GM23338 (cell line): ENCODE data around the gene ATP6V0E2. TPM values are rescaled to one million over a fixed set of nuclear protein-coding genes. Genes with fewer than 3 reads are reported as not detected.

Experiments used
- ATAC-seq: fragments of 200-7000 bp; cut with Tn5 transposase; 3 replicates; pipeline ENCODE4 v1.9.1; 2020
- DNase-seq: peaks from one replicate; pipeline ENCODE4 v3.0.0-alpha.2; 2015; ENCODE audit warnings: low spot score
- H2AFZ ChIP-seq: fragments of 200-600 bp; sonication (generic); 2 replicates; pipeline ENCODE4 v1.8.0; 2016; ENCODE audit warnings: antibody characterized with exemption, mild to moderate bottlenecking, moderate library complexity
- H3F3A ChIP-seq: fragments of 200-600 bp; sonication (generic); replicated peaks from 2 replicates; pipeline ENCODE4 v1.8.0; 2017; ENCODE audit warnings: antibody characterized with exemption, mixed run types, low read depth
- H3K27ac ChIP-seq: fragments of 200-600 bp; sonication (generic); 2 replicates; pipeline ENCODE4 v1.6.1; 2016; ENCODE audit warnings: low read depth
- H3K27me3 ChIP-seq: fragments of 200-600 bp; sonication (generic); 2 replicates; pipeline ENCODE4 v1.8.0; 2016; ENCODE audit warnings: mild to moderate bottlenecking, mixed run types, moderate library complexity; ENCODE audit not compliant: insufficient read depth
- H3K36me3 ChIP-seq: fragments of 200-600 bp; sonication (generic); 2 replicates; pipeline ENCODE4 v1.8.0; 2016; ENCODE audit warnings: mild to moderate bottlenecking; ENCODE audit not compliant: insufficient read depth
- H3K4me1 ChIP-seq: fragments of 200-600 bp; sonication (generic); 2 replicates; pipeline ENCODE4 v1.8.0; 2016; ENCODE audit warnings: mild to moderate bottlenecking, moderate library complexity; ENCODE audit not compliant: insufficient read depth
- H3K4me2 ChIP-seq: fragments of 200-600 bp; sonication (generic); 2 replicates; pipeline ENCODE4 v1.7.1; 2017; ENCODE audit warnings: mixed run types
- H3K4me3 ChIP-seq: fragments of 200-600 bp; sonication (generic); 2 replicates; pipeline ENCODE4 v1.6.1; 2016; ENCODE audit warnings: mixed run types
- H3K79me2 ChIP-seq: fragments of 200-600 bp; sonication (generic); replicated peaks from 2 replicates; pipeline ENCODE4 v1.8.0; 2017; ENCODE audit warnings: mild to moderate bottlenecking; ENCODE audit not compliant: insufficient read depth
- H3K9me2 ChIP-seq: fragments of 200-600 bp; sonication (generic); 2 replicates; pipeline ENCODE4 v1.8.0; 2017; ENCODE audit not compliant: insufficient read depth
- H4K20me1 ChIP-seq: fragments of 200-600 bp; sonication (generic); replicated peaks from 2 replicates; pipeline ENCODE4 v1.8.0; 2017; ENCODE audit warnings: mild to moderate bottlenecking; ENCODE audit not compliant: insufficient read depth
- H3K27ac Mint-ChIP-seq: 2 replicates; pipeline ENCODE4 v1.8.0; 2020; ENCODE audit warnings: inconsistent platforms, mild to moderate bottlenecking, moderate library complexity, mixed read lengths
- H3K27me3 Mint-ChIP-seq: 3 replicates; pipeline ENCODE4 v1.8.0; 2022; ENCODE audit warnings: low read depth, mild to moderate bottlenecking, moderate library complexity, mixed read lengths, inconsistent platforms; ENCODE audit not compliant: insufficient read depth, poor library complexity
- H3K36me3 Mint-ChIP-seq: 3 replicates; pipeline ENCODE4 v1.8.0; 2021; ENCODE audit warnings: low read depth, mild to moderate bottlenecking, inconsistent platforms, moderate library complexity, mixed read lengths
- H3K4me1 Mint-ChIP-seq: 3 replicates; pipeline ENCODE4 v1.8.0; 2020; ENCODE audit warnings: mild to moderate bottlenecking, inconsistent platforms, mixed read lengths
- H3K4me3 Mint-ChIP-seq: 3 replicates; pipeline ENCODE4 v1.8.0; 2021; ENCODE audit warnings: moderate library complexity, mild to moderate bottlenecking, inconsistent platforms, mixed read lengths
- H3K9me3 Mint-ChIP-seq: 3 replicates; pipeline ENCODE4 v1.8.0; 2020; ENCODE audit warnings: moderate library complexity, mild to moderate bottlenecking, inconsistent platforms, mixed read lengths
- CREB1 ChIP-seq: fragments of 250-450 bp; sonication (Bioruptor Pico); IDR thresholded peaks from 2 replicates; pipeline ENCODE4 v1.5.0; 2020; ENCODE audit warnings: low read depth, mild to moderate bottlenecking, moderate library complexity
- EZH2phosphoT487 ChIP-seq: fragments of 200-600 bp; sonication (generic); IDR thresholded peaks from one replicate; pipeline ENCODE4 v1.8.1; 2018; ENCODE audit warnings: antibody characterized with exemption; ENCODE audit not compliant: unreplicated experiment
- JUNB ChIP-seq: IDR thresholded peaks from one replicate; pipeline ENCODE4 v1.6.1; 2016; ENCODE audit warnings: antibody characterized with exemption; ENCODE audit not compliant: unreplicated experiment
- NANOG ChIP-seq: IDR thresholded peaks from 2 replicates; pipeline ENCODE4 v1.6.1; 2016; ENCODE audit warnings: antibody characterized with exemption, borderline replicate concordance
- POLR2AphosphoS5 ChIP-seq: IDR thresholded peaks from 2 replicates; pipeline ENCODE4 v1.6.1; 2016; ENCODE audit warnings: antibody characterized with exemption, low read depth
- STAT1 ChIP-seq: IDR thresholded peaks from one replicate; pipeline ENCODE4 v1.6.1; 2016; ENCODE audit warnings: antibody characterized with exemption; ENCODE audit not compliant: unreplicated experiment
- ZNF114 ChIP-seq: fragments of 250-450 bp; sonication (Bioruptor Pico); IDR thresholded peaks from 2 replicates; pipeline ENCODE4 v1.5.0; 2020; ENCODE audit warnings: mild to moderate bottlenecking, moderate library complexity
- ZNF331 ChIP-seq: fragments of 250-450 bp; sonication (Bioruptor Pico); IDR thresholded peaks from 2 replicates; pipeline ENCODE4 v1.5.0; 2020; ENCODE audit warnings: low read depth, mild to moderate bottlenecking, moderate library complexity
- polyA plus RNA-seq: library from polyadenylated mRNA; unstranded; fragments of >200 nt; fragmentation: Nextera tagmentation; extraction: Ambion mirVana; gene quantifications from 2 replicates; pipeline ENCODE4 v1.2.1, GENCODE V29; 2016
- total RNA-seq: library from RNA; depleted of rRNA; stranded (reverse); fragments of >200 nt; shearing (Covaris generic); gene quantifications from 2 replicates; pipeline ENCODE4 v1.2.3, GENCODE V29; 2014
- TF ChIP-seq, protein P1 (sequence below): fragments of 250-450 bp; sonication (Bioruptor Pico); IDR thresholded peaks from 2 replicates; pipeline ENCODE4 v1.5.0; 2020; ENCODE audit warnings: mild to moderate bottlenecking, moderate library complexity
- TF ChIP-seq, protein P2 (sequence below): IDR thresholded peaks from one replicate; pipeline ENCODE4 v1.6.1; 2018; ENCODE audit warnings: antibody characterized with exemption; ENCODE audit not compliant: unreplicated experiment
- TF ChIP-seq, protein P3 (sequence below), 2 experiments: fragments of 200-600 bp in 1 of 2; sonication (generic) in 1 of 2; conservative IDR thresholded peaks; 2 replicates each; pipeline versions ENCODE4 v1.5.1 to v1.6.1; 2016 to 2017; ENCODE audit warnings: antibody characterized with exemption in 2 of 2, low read depth in 2 of 2, mild to moderate bottlenecking in 2 of 2, moderate library complexity in 1 of 2
- TF ChIP-seq, protein P4 (sequence below): IDR thresholded peaks from 2 replicates; pipeline ENCODE4 v1.6.1; 2016; ENCODE audit warnings: antibody characterized with exemption

The ATP6V0E2 gene
- total and polyA plus RNA-seq, 2 experiments from 2014 or later: 15.6 to 34.7 TPM

DNA sequence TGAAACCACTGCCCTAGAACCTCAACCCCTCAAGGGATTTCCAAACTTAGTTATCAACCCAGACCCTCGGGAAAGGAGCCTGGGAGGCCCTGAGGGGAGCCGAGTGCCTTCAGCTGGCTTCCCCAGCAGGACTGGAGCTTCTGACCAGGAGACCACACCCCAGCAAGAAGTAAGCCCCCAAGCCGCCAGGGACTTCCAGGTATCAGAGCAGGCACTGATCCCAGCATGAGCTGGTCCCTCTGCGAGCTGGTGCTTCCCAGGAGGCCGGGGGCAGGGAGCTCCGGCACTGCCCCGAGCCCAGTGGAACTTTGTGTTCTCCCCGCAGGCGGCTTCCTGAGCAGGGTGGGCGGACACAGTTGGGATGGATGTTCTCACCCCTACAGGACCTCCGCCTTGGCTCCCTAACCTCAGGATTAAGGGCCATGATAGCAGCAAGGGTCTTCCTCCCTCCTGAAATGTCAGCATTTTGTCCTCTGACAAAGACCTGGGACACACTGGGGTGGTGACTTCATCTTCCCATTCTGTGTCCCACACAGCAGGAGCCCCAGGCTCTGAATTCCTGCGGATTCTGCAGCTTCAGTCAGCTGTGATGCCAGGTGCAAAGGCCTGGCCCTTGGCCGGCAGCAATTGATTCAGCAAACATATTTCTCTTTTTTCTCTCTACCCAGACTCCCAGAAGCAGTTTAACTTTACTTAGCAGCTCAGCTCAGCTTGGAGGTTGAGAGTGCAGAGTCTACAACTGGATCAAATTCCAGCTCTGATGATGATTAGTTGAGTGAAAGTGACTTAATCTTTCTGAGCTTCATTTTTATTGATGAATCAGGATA is 11.6 kb downstream of the ATP6V0E2 start:
- Histone ChIP-seq H2AFZ (no peak overlapping the region), H3K4me3 (no peak overlapping the region), H3K27ac (no peak overlapping the region), H3K79me2 (no peaks in the 10 kb centered on the region), H3K4me2 (peak overlapping the region; percentile 44; the same call in 1 of the 2 replicates), H3K27me3 (no peaks in the 10 kb centered on the region), H3K4me1 (peaks cover 8% of the 10 kb centered on the region; the same call in 1 of the 2 replicates), H3K9me2 (no peaks in the 10 kb centered on the region), H4K20me1 (no peaks in the 10 kb centered on the region), H3K36me3 (no peaks in the 10 kb centered on the region), H3F3A (no peaks in the 10 kb centered on the region)
- no peak overlapping the region for H3K27ac Mint-ChIP-seq
- no peak for TF ChIP-seq CREB1 (CRISPR knock-in tag)
- no peak for TF ChIP-seq POLR2AphosphoS5
- TF ChIP-seq, protein P1, sequence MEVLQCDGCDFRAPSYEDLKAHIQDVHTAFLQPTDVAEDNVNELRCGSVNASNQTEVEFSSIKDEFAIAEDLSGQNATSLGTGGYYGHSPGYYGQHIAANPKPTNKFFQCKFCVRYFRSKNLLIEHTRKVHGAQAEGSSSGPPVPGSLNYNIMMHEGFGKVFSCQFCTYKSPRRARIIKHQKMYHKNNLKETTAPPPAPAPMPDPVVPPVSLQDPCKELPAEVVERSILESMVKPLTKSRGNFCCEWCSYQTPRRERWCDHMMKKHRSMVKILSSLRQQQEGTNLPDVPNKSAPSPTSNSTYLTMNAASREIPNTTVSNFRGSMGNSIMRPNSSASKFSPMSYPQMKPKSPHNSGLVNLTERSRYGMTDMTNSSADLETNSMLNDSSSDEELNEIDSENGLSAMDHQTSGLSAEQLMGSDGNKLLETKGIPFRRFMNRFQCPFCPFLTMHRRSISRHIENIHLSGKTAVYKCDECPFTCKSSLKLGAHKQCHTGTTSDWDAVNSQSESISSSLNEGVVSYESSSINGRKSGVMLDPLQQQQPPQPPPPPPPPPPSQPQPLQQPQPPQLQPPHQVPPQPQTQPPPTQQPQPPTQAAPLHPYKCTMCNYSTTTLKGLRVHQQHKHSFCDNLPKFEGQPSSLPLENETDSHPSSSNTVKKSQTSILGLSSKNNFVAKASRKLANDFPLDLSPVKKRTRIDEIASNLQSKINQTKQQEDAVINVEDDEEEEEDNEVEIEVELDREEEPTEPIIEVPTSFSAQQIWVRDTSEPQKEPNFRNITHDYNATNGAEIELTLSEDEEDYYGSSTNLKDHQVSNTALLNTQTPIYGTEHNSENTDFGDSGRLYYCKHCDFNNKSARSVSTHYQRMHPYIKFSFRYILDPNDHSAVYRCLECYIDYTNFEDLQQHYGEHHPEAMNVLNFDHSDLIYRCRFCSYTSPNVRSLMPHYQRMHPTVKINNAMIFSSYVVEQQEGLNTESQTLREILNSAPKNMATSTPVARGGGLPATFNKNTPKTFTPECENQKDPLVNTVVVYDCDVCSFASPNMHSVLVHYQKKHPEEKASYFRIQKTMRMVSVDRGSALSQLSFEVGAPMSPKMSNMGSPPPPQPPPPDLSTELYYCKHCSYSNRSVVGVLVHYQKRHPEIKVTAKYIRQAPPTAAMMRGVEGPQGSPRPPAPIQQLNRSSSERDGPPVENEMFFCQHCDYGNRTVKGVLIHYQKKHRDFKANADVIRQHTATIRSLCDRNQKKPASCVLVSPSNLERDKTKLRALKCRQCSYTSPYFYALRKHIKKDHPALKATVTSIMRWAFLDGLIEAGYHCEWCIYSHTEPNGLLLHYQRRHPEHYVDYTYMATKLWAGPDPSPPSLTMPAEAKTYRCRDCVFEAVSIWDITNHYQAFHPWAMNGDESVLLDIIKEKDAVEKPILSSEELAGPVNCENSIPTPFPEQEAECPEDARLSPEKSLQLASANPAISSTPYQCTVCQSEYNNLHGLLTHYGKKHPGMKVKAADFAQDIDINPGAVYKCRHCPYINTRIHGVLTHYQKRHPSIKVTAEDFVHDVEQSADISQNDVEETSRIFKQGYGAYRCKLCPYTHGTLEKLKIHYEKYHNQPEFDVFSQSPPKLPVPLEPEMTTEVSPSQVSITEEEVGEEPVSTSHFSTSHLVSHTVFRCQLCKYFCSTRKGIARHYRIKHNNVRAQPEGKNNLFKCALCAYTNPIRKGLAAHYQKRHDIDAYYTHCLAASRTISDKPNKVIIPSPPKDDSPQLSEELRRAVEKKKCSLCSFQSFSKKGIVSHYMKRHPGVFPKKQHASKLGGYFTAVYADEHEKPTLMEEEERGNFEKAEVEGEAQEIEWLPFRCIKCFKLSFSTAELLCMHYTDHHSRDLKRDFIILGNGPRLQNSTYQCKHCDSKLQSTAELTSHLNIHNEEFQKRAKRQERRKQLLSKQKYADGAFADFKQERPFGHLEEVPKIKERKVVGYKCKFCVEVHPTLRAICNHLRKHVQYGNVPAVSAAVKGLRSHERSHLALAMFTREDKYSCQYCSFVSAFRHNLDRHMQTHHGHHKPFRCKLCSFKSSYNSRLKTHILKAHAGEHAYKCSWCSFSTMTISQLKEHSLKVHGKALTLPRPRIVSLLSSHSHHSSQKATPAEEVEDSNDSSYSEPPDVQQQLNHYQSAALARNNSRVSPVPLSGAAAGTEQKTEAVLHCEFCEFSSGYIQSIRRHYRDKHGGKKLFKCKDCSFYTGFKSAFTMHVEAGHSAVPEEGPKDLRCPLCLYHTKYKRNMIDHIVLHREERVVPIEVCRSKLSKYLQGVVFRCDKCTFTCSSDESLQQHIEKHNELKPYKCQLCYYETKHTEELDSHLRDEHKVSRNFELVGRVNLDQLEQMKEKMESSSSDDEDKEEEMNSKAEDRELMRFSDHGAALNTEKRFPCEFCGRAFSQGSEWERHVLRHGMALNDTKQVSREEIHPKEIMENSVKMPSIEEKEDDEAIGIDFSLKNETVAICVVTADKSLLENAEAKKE (CRISPR knock-in tag): no peak
- no peak for TF ChIP-seq ZNF114 (CRISPR knock-in tag)
- TF ChIP-seq, protein P2, sequence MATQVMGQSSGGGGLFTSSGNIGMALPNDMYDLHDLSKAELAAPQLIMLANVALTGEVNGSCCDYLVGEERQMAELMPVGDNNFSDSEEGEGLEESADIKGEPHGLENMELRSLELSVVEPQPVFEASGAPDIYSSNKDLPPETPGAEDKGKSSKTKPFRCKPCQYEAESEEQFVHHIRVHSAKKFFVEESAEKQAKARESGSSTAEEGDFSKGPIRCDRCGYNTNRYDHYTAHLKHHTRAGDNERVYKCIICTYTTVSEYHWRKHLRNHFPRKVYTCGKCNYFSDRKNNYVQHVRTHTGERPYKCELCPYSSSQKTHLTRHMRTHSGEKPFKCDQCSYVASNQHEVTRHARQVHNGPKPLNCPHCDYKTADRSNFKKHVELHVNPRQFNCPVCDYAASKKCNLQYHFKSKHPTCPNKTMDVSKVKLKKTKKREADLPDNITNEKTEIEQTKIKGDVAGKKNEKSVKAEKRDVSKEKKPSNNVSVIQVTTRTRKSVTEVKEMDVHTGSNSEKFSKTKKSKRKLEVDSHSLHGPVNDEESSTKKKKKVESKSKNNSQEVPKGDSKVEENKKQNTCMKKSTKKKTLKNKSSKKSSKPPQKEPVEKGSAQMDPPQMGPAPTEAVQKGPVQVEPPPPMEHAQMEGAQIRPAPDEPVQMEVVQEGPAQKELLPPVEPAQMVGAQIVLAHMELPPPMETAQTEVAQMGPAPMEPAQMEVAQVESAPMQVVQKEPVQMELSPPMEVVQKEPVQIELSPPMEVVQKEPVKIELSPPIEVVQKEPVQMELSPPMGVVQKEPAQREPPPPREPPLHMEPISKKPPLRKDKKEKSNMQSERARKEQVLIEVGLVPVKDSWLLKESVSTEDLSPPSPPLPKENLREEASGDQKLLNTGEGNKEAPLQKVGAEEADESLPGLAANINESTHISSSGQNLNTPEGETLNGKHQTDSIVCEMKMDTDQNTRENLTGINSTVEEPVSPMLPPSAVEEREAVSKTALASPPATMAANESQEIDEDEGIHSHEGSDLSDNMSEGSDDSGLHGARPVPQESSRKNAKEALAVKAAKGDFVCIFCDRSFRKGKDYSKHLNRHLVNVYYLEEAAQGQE: no peak
- TF ChIP-seq ZNF331 (CRISPR knock-in tag): no peak
- no peak for TF ChIP-seq EZH2phosphoT487
- TF ChIP-seq, protein P3, sequence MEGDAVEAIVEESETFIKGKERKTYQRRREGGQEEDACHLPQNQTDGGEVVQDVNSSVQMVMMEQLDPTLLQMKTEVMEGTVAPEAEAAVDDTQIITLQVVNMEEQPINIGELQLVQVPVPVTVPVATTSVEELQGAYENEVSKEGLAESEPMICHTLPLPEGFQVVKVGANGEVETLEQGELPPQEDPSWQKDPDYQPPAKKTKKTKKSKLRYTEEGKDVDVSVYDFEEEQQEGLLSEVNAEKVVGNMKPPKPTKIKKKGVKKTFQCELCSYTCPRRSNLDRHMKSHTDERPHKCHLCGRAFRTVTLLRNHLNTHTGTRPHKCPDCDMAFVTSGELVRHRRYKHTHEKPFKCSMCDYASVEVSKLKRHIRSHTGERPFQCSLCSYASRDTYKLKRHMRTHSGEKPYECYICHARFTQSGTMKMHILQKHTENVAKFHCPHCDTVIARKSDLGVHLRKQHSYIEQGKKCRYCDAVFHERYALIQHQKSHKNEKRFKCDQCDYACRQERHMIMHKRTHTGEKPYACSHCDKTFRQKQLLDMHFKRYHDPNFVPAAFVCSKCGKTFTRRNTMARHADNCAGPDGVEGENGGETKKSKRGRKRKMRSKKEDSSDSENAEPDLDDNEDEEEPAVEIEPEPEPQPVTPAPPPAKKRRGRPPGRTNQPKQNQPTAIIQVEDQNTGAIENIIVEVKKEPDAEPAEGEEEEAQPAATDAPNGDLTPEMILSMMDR (conservative IDR thresholded peaks at IDR 0.05; ENCODE audit: low read depth in 2 of 2): no peak
- no peak for TF ChIP-seq NANOG
- no peak for TF ChIP-seq STAT1
- TF ChIP-seq, protein P4, sequence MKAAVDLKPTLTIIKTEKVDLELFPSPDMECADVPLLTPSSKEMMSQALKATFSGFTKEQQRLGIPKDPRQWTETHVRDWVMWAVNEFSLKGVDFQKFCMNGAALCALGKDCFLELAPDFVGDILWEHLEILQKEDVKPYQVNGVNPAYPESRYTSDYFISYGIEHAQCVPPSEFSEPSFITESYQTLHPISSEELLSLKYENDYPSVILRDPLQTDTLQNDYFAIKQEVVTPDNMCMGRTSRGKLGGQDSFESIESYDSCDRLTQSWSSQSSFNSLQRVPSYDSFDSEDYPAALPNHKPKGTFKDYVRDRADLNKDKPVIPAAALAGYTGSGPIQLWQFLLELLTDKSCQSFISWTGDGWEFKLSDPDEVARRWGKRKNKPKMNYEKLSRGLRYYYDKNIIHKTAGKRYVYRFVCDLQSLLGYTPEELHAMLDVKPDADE: no peak
- no peak for TF ChIP-seq JUNB
- H3K4me1 Mint-ChIP-seq: peaks cover 15% of the 10 kb centered on the region
- H3K4me3 Mint-ChIP-seq: no peak overlapping the region
- ATAC-seq: peak; percentile 67
- 0 out of 3 replicates have a peak, but pooled peaks cover 3% of the 10 kb centered on the region for H3K36me3 Mint-ChIP-seq
- H3K9me3 Mint-ChIP-seq: no peaks in the 10 kb centered on the region
- H3K27me3 Mint-ChIP-seq: peaks cover 6% of the 10 kb centered on the region
- peak; percentile 64 for DNase-seq
